Amniotic epithelial cell (primary cell): ENCODE results near the gene SLX9.

Experiments used
- DNase-seq: peaks from one replicate; pipeline ENCODE4 v3.0.0-alpha.2; 2010; ENCODE audit warnings: low read depth

SLX9 gene

GRCh38 chr21:44977616-44978340, 37.9 kb downstream of the SLX9 start:
- no peak for DNase-seq

GRCh38 chr21:44979687-44980561, 40.1 kb downstream of the SLX9 start:
- no peak for DNase-seq

- no peak for DNase-seq
These were observed 41.0 kb downstream of the SLX9 start for GRCh38 chr21:44980562-44981489.

GRCh38 chr21:44982558-44983250, 42.9 kb downstream of the SLX9 start:
- DNase-seq, result peak; percentile 54

DNA sequence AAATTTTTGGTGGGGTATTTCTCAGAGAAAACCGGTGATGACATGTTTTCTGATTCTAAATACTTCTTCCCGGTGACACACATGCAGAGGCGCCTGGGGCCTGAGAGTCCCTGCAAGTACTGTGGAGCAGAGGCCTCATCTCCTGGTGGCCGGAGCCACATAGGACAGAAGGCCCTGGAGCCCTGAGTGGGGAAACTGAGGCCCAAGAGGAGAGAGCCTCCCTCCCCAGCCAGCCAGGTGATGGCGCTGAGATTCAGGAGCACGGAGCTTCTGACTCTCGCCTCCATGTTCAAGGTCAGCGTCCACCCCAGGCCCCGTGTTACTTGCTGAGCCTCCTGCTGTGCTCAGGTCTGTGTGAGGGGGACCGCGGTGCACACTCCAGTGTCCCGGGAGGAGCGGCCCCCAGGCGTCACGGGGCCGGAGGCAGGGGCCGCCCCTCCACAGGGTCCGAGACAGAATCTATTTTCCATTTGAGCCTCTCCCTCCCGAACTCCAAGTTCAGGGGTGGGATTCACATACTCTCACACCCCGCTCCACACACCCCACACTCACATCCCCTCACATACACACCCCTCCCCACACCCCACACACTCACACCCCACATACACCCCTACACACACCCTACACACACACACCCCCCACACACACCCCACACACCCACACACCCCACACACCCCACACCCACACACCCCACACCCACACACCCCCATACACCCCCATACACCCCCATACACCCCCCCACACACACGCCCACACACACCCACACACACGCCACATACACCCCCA, 43.8 kb downstream of the SLX9 start:
- no peak for DNase-seq

GRCh38 chr21:44984428-44984791, 44.6 kb downstream of the SLX9 start:
- no peak for DNase-seq

GRCh38 chr21:44984792-44985440, 45.1 kb downstream of the SLX9 start:
- DNase-seq, result no peak

- no peak for DNase-seq
These were observed 45.9 kb downstream of the SLX9 start for GRCh38 chr21:44985441-44986401.

DNA sequence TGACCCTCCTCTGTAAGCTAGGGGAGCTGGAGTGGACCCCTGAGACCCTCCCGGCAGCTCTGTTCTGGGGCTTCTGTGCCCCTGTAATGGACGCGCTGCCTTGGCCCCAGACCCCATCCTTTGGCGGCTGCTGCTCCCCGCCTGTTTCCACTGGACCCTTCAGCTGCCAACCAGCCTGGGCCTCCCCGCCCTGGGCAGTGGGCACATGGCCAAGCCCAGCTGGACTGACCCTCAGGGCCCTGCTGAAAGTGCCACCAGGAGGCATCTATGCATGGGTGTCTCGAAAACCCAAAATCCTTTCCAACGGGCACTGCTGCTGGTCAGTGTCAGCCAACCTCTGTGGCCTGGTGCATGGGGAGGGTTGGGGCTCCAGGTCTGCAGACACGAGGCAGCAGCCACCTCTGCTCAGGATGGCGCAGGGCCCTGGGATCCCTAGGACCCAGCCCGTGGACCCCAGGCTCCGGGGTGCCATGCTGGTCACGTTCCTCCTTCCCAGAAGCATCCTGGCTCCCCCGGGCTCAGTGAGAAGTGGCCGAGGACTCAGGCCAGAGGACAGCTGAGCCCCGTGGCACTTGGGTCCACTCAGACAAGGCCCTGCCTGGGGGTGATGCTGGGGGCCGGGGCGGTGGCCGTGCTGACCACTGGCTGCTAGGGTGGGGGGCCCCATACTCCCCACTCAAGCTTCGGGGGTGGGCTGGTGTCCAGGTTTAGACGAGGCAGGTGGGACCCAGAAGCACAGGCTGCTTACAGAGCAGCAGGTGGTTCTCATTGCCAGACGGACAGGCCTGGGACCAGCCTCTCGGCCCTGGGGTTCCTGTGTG, 46.9 kb downstream of the SLX9 start:
- no peak for DNase-seq

GRCh38 chr21:44987301-44987885, 47.6 kb downstream of the SLX9 start:
- DNase-seq, result no peak

GRCh38 chr21:44987886-44988606, 48.2 kb downstream of the SLX9 start:
- no peak for DNase-seq

DNA sequence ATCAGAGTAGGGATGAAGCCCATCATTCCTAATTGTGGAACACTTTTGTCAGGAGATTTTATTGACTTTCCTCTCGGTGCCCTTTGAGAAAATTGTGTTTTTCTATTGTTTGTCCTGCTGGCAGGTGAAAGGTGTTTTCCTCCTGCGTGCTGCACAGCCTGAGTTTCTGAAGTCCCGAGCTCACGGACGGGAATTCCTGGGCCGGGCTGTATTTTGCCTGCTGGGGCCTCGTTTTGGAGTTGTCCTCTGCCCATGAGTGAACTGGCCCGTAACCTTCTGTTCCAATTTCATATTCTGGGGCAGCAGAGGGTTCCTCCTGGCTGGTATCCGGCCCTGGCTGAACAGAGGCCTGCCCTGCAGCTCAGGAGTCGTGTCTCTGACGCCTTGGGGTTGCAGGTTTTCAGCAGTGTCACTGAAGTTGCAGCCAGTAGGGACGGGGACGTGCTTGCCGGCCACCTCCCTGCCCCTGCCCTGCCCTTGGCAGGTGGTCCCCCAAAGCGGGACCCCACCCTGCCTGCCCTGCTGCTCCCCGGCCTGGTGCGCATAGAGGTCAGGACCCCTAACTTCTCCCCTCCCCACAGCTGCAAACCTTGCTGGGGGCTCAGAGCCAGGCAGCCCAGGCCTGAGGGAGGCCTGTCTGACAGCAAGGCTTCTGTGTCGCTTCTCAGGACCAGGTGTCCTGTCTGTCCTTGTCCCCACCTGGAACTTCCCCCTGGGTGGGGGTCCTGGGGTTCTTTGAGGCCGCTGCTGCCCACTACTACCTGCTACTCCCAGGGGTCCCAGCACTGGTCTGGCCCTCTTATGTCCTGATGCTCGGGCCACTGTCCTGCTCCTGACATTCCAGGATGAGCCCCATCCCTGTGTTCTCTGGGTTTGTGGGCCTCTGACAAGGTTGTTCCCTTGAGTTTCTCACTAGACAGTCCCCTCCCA, 49.0 kb downstream of the SLX9 start:
- DNase-seq, result no peak

- peak; percentile 68 for DNase-seq
These were observed 49.7 kb downstream of the SLX9 start for GRCh38 chr21:44989537-44989886.

- DNase-seq, result peak; percentile 31
These were observed 50.3 kb downstream of the SLX9 start for GRCh38 chr21:44989943-44990780.

DNA sequence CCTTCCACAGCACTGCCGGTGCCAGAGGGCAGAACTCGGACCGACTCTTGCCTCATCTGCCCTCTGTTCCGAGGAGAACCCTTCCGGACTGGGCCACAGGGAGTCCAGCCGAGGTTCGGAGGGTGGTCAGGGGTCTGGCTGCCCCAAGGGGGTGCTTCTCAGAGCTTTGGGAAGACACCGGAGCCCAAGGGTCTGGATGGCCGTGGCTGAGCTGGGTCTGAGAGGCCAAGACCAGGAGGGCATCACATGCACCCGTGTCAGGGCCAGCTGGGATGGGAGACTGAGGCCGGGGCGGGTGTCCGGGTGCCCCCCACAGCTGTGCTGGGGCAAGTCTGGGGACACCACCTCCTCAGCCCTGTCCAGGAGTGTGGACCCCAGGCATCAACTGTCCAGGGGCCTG, 51.1 kb downstream of the SLX9 start:
- no peak for DNase-seq
